ENCODE data around the gene CATSPERD. TPM values are rescaled to one million over a fixed set of nuclear protein-coding genes. Genes with fewer than 3 reads are reported as not detected.

The CATSPERD gene
- total and polyA plus RNA-seq, 9 of the 15 experiments (the other 6 are each of a cell fraction or from before 2014, with no cell fraction given) = not detected

DNA sequence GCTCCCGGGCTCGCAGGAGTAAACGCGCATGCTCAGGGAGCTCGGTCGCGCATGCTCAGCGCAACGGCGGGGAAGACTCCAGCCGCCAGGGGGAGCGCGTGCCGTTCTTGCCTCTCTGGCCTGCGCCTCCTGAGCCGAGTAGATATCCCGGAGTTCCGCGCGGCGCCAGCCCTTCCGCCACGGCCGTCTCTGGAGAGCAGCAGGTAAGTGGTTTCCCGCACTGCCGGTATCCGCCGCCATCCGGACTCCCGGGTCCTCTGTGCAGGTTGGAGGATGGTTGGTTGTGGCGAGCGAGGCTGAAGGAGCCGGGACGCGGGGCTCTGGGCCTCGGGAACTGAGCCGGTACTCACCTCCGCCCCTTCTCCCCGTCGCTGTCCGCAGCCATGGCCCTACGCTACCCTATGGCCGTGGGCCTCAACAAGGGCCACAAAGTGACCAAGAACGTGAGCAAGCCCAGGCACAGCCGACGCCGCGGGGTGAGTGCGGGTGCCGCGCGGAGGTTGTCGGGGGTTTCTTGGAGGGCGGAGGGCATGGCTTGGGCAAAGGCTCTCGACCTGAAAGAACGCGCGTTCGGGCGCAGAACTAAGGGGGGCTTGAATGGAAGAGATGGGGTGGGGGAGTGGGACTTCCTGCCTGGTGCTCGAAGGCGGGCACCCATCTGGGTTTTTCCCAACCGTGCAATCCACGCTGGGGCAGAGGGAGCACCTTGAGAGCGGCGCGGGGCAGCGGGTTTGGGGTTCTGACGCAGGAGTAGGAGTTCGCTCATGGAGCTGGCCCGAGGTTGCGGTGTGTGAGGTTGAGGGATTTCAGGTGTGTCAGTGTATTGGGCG is 30.1 kb upstream of the CATSPERD start, which contains the start of gene RPL36 (continued):
- TF ChIP-seq POLR2AphosphoS5 (IDR thresholded peaks at IDR 0.05; ENCODE audit: control insufficient read depth, insufficient read depth, low read depth, low read length) (peak; percentile 98), CREB1 (IDR thresholded peaks at IDR 0.05) (peak; percentile 36; the same call in 1 of the 2 replicates), CREB1 (CRISPR knock-in tag; IDR thresholded peaks at IDR 0.05) (peak; percentile 66), CHD4 (IDR thresholded peaks at IDR 0.05; ENCODE audit: insufficient read depth, insufficient replicate concordance, low read depth, low read length, poor library complexity, severe bottlenecking) (no peak), TEAD1 (CRISPR knock-in tag; IDR thresholded peaks at IDR 0.05) (peak in 1 of 2 experiments; percentile 88; a peak in 2 of 4 replicates), ZNF175 (CRISPR knock-in tag; IDR thresholded peaks at IDR 0.05; ENCODE audit: low read depth) (no peak), TARDBP (IDR thresholded peaks at IDR 0.05) (no peak), KDM2B (CRISPR knock-in tag; IDR thresholded peaks at IDR 0.05) (no peak), ZNF347 (CRISPR knock-in tag; IDR thresholded peaks at IDR 0.05; ENCODE audit: low read depth) (no peak), SP1 (CRISPR knock-in tag; IDR thresholded peaks at IDR 0.05) (peak; percentile 86), HDGF (IDR thresholded peaks at IDR 0.05) (peak; percentile 29; the same call in 1 of the 2 replicates), FOXA3 (CRISPR knock-in tag; conservative IDR thresholded peaks at IDR 0.05 in 1 of 2, IDR thresholded peaks at IDR 0.05 in 1 of 2) (no peak; a peak in 1 of 4 replicates), ETV5 (CRISPR knock-in tag; IDR thresholded peaks at IDR 0.05; ENCODE audit: low read depth) (peak; percentile 63; the same call in 1 of the 2 replicates), TEAD2 (tag; IDR thresholded peaks at IDR 0.05) (no peak), HEY1 (CRISPR knock-in tag; IDR thresholded peaks at IDR 0.05; ENCODE audit: borderline replicate concordance) (no peak), SIX5 (IDR thresholded peaks at IDR 0.05; ENCODE audit: borderline replicate concordance in 1 of 2, insufficient read depth in 1 of 2, low read depth in 1 of 2, low read length in 2 of 2) (no peak), ZNF830 (CRISPR knock-in tag; IDR thresholded peaks at IDR 0.05) (peak; percentile 68; the same call in 1 of the 2 replicates), KDM1A (IDR thresholded peaks at IDR 0.05) (no peak), ZNF282 (CRISPR knock-in tag; IDR thresholded peaks at IDR 0.05) (0 out of 2 replicates have a peak, but pooled peaks have one; percentile 21), ZNF778 (CRISPR knock-in tag; IDR thresholded peaks at IDR 0.05) (no peak), ADNP (tag; IDR thresholded peaks at IDR 0.05) (no peak), MYBL2 (IDR thresholded peaks at IDR 0.05; ENCODE audit: low read depth) (no peak), MYBL2 (CRISPR knock-in tag; IDR thresholded peaks at IDR 0.05; ENCODE audit: borderline replicate concordance) (no peak), ZEB2 (IDR thresholded peaks at IDR 0.05) (peak; percentile 15; the same call in 1 of the 2 replicates)
- TF ChIP-seq, protein P1, sequence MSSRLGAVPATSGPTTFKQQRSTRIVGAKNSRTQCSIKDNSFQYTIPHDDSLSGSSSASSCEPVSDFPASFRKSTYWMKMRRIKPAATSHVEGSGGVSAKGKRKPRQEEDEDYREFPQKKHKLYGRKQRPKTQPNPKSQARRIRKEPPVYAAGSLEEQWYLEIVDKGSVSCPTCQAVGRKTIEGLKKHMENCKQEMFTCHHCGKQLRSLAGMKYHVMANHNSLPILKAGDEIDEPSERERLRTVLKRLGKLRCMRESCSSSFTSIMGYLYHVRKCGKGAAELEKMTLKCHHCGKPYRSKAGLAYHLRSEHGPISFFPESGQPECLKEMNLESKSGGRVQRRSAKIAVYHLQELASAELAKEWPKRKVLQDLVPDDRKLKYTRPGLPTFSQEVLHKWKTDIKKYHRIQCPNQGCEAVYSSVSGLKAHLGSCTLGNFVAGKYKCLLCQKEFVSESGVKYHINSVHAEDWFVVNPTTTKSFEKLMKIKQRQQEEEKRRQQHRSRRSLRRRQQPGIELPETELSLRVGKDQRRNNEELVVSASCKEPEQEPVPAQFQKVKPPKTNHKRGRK (tag; IDR thresholded peaks at IDR 0.05) = no peak

All from K562 (cell line).